Skeletal muscle cell (primary cell): ENCODE results near the gene OR4K14.
"Not testable (repeated sequence)": the region's sequence is repeated elsewhere in the genome, so short reads cannot be mapped to it uniquely, and the experiment has no call there.

Source experiments
- DNase-seq: peaks from one replicate; pipeline ENCODE4 v3.0.0-alpha.2; 2010; ENCODE audit warnings: low read depth
- H3K4me3 ChIP-seq: 2 replicates; pipeline ENCODE4 v1.5.1; 2011; ENCODE audit warnings: low read depth, mild to moderate bottlenecking, control low read depth, low read length, moderate library complexity

OR4K14 gene

GRCh38 chr14:20019257-20019865 lies at the start of gene OR4K14:
TSS of gene OR4K14 (minus strand) at chr14:20019307. CDS start at chr14:20015193, 4,114 bp downstream.
- no peak within 1 kb of the TSS for H3K4me3 ChIP-seq
- no peak for DNase-seq

DNA sequence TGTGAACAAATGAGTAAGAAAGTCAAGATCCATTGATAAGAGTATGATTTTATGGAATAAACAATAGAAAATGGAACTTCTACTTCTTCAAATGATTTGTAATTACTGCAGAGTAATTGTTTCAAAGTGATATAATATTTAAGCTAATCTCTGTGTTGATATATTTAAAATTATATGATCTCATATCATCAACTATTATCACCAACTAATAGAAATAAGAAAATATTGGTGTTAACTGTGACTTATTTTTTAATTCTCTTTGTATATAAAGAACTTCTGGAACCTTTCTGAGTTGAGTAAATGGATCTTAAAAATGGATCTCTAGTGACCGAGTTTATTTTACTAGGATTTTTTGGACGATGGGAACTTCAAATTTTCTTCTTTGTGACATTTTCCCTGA lies 40.6 kb upstream of the OR4K14 start, which contains the start of gene OR4L1:
Gene OR4L1, plus strand, starts transcription at position 301 of the 400 bp plus-strand sequence. Its CDS starts 0 bp downstream, at position 301.
- no peak for DNase-seq
- no peak within 1 kb of the TSS for H3K4me3 ChIP-seq

DNA sequence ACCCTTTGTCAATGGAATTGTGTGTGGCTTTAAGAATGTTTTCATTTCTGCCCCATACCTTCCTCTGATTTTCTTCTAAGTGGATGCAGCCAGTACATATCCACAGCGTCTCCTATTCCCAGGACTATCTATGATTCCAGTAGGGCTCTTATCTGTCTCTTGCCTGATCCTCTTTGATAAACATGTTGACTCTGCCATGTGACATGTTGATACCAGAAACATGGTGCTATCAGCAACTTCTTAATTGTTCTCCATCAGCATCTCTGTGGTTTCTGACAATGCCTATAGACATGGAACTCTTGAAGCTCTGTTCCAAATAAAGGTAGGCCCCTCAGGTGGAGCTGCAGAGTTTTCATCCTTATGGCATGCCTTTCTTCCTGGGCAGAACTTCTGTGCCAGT lies 29.1 kb upstream of the OR4K14 start:
- no peak for DNase-seq

DNA sequence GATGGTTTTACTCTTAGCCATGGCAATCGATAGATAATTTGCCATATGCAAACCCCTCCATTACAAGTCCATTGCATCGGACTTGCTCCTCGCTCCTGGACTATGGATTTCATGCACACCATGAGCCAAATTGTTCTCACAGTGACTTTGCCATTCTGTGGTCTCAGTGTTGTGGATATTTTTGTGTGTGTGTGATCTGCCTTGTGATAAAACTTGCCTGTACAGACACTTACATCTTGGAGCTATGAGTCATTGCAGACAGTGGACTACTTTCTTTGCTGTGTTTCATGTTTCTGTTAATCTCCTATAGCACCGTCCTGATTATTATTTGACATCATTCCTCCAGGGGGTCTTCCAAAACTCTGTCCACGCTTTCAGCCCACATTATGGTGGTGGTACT lies 25.1 kb upstream of the OR4K14 start:
- H3K4me3 ChIP-seq: no peak overlapping the region
- no peak for DNase-seq

More for the DNA sequence above, 29.1 kb upstream of the OR4K14 start:
- H3K4me3 ChIP-seq: no peak overlapping the region

DNA sequence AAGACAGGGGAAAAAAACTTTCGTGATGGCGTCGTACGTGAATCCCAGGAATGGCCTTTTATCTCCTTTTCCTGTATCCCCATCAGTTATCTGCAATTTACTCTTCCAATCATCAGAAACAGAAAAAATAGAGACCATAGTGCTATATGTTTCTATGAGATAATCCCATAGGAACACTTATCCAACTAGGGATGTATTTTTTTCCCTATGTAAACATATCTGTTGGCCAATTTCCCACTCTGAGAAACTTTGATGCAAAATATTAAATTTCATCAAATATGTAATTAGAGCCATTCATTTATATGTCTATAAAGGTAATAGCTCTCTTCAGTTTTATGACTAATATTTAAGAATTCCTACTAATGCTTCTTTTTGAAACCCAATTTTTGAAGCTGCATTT lies 16.8 kb upstream of the OR4K14 start, which contains the start of gene OR4K13:
Gene OR4K13, minus strand, starts transcription at position 101 of the 400 bp plus-strand sequence. CDS start 1,280 bp downstream, outside the sequence.
- no peak within 1 kb of the TSS for H3K4me3 ChIP-seq
- DNase-seq: no peak

DNA sequence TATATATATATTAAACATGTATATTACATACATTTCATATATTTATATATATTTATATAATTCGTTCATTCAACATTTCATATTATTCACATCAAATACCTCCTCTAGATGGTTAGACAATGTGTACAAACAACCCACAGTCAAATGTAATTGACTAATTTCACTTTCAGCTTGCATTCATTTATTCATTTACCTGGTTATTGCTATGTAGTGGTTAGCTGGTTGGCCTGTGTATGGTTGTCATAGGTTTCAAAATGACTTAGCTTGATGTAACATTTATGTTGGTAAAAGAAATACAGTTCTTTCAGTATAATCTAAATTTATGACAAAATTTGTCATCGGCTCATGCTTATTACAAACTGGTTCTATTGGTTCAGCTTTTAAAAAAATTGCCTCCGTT lies 16.3 kb upstream of the OR4K14 start:
- no peak for DNase-seq
- no peak overlapping the region for H3K4me3 ChIP-seq

- DNase-seq: no peak
- H3K4me3 ChIP-seq: no peak overlapping the region
Measured at GRCh38 chr14:20031058-20031457, 12.0 kb upstream of the OR4K14 start.

DNA sequence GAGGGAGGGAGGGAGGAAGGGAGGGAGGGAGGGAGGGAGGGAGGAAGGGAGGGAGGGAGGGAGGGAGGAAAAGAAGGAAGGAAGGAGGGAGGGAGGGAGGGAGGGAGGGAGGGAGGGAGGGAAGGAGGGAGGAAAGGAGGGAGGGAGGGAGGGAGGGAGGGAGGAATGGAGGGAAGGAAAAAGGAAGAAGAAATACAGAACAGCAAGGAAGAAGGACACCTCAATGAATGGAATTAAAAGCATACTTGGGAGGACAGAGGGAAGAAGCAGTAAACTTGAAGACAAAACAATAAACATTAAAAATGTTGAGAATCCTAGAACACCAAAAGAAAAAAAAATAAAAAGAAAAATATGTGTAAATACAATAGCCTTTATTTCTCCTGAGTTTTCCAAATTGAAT lies 11.0 kb downstream of the OR4K14 start:
- H3K4me3 ChIP-seq: no peak overlapping the region
- no peak for DNase-seq

DNA sequence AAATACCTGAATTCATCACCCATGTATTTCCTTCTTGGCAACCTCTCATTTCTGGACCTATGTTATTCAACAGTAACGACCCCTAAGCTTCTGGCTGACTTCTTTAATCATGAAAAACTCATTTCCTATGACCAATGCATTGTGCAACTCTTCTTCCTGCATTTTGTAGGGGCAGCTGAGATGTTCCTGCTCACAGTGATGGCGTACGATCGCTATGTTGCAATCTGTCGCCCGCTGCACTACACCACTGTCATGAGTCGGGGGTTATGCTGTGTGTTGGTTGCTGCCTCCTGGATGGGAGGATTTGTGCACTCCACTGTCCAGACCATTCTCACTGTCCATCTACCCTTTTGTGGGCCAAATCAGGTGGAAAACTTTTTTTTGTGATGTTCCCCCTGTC lies 16.8 kb downstream of the OR4K14 start:
- no peak overlapping the region for H3K4me3 ChIP-seq
- DNase-seq: no peak

GRCh38 chr14:20001863-20002262 lies 17.2 kb downstream of the OR4K14 start, which contains the start of gene OR4Q2:
TSS of gene OR4Q2 (plus strand) at chr14:20002163.
- DNase-seq: no peak
- no peak within 1 kb of the TSS for H3K4me3 ChIP-seq

DNA sequence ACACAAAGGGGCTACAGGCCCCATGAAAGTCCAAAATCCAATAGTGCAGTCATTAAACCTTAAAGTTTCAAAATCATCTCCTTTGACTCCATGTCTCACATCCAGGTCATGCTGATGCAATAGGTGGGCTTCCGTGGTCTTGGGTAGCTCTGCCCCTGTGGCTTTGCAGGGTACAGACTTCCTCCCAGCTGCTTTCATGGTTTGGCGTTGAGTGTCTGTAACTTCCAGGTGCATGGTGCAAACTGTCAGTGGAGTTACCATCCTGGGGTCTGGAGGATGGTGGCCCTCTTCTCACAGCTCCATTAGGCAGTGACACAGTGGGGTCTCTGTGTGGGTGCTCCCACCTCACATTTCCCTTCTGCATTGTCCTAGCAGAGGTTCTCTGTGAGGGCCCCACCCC lies 25.7 kb downstream of the OR4K14 start:
- DNase-seq: no peak
- no peak overlapping the region for H3K4me3 ChIP-seq

DNA sequence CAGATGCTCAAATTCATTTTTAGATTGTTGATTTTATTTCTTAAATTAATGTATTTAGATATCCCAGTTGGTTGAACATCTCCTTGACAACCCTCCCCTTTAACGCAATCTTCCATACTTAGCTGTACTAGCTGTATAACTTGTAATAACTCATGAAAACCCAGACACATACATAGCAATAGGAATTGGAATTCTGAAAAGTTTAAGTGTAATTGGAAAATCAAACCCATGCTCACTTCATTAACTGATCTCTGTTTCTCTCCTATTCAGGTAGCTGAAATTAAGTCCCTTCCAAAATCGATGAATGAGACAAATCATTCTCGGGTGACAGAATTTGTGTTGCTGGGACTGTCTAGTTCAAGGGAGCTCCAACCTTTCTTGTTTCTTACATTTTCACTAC lies 43.8 kb downstream of the OR4K14 start, which contains the start of gene OR4K15:
Gene OR4K15, plus strand, starts transcription at position 301 of the 400 bp plus-strand sequence. Its CDS starts 0 bp downstream, at position 301.
- no peak for DNase-seq
- no peak within 1 kb of the TSS for H3K4me3 ChIP-seq

- H3K4me3 ChIP-seq: no peak overlapping the region
- no peak for DNase-seq
Measured at GRCh38 chr14:19974844-19975243, 44.3 kb downstream of the OR4K14 start.

DNA sequence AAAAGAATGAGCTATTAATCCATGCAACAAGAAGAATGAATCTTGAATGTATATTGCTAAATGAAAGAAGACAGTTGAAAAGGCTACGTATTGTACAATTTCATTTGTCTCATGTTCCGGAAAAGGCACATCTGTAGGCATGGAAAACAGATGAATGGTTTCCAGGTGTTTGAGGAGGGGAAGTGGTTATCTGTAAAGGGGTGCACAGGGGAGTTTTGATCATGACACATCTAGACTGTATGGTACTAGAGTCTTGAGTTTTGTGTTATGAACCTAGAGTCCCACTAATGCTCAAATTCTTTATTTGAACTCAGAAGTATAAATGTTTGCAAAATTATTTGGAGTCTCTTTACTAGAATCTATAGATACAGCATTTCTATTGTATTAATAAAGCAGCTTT lies 49.4 kb downstream of the OR4K14 start:
- not testable (repeated sequence) for DNase-seq, H3K4me3 ChIP-seq
